ENCODE data around the gene ARHGAP12.

The ARHGAP12 gene

GRCh38 chr10:31954410-31955191 lies 26.0 kb upstream of the ARHGAP12 start:
- no peaks in the 10 kb centered on the region for H4K20me1 ChIP-seq (ENCODE audit: insufficient read depth, low read length)
- H3K36me3 ChIP-seq (ENCODE audit: insufficient read depth, low read length): no peaks in the 10 kb centered on the region; the same call in 1 of the 2 replicates
- no peak overlapping the region for H3K27ac ChIP-seq (ENCODE audit: low read depth, low read length, poor library complexity, severe bottlenecking)
- no peaks in the 10 kb centered on the region for H3K79me2 ChIP-seq (ENCODE audit: insufficient read depth, low read length)
- no peak overlapping the region for H3K4me2 ChIP-seq (ENCODE audit: low read length)
- H3K27me3 ChIP-seq (ENCODE audit: insufficient read depth, low read length): no peaks in the 10 kb centered on the region
- H2AFZ ChIP-seq (ENCODE audit: low read length): no peak overlapping the region
- no peaks in the 10 kb centered on the region for H3F3A ChIP-seq (ENCODE audit: insufficient read depth, low read length)
- peaks cover 23% of the 10 kb centered on the region for H3K9me3 ChIP-seq (ENCODE audit: low read length)
- TF ChIP-seq CTCF (IDR thresholded peaks at IDR 0.05; ENCODE audit: low read length): no peak
- no peak for TF ChIP-seq EZH2 (IDR thresholded peaks at IDR 0.05; ENCODE audit: borderline replicate concordance, low read length)
- no peaks in the 10 kb centered on the region for H3K9me2 ChIP-seq (ENCODE audit: low read depth, low read length)
- H3K4me3 ChIP-seq (ENCODE audit: low read depth, low read length, poor library complexity, severe bottlenecking): no peak overlapping the region
- H3K9ac ChIP-seq (ENCODE audit: low read length): no peak overlapping the region
- H3K4me1 ChIP-seq (ENCODE audit: insufficient read depth, low read length, severe bottlenecking): no peaks in the 10 kb centered on the region

DNA sequence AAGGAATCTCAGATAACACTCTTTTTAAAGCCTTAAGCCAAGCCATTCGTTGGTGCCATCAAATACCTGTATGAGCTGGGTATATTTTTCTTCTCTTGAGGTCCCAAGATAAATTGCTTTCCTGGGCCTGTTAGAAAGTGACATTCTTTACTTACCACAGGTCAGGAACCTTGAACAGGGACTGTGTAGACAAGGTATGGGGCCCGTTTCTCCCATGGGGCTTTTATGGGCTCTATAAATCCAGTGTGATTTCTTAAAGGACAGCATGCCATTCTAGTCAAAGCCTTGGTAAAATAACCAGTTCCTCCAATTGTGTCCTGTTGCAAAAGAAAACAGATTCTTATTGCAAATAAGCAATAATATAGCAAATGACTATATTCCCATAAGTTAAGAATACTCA lies 24.8 kb upstream of the ARHGAP12 start:
- H2AFZ ChIP-seq (ENCODE audit: low read length): no peak overlapping the region
- H3K4me1 ChIP-seq (ENCODE audit: insufficient read depth, low read length, severe bottlenecking): no peaks in the 10 kb centered on the region

GRCh38 chr10:31953080-31953479 lies 24.4 kb upstream of the ARHGAP12 start:
- no peaks in the 10 kb centered on the region for H3K27me3 ChIP-seq (ENCODE audit: insufficient read depth, low read length)
- H2AFZ ChIP-seq (ENCODE audit: low read length): no peak overlapping the region
- no peak overlapping the region for H3K4me2 ChIP-seq (ENCODE audit: low read length)
- no peaks in the 10 kb centered on the region for H3K9me2 ChIP-seq (ENCODE audit: low read depth, low read length)
- no peak overlapping the region for H3K4me3 ChIP-seq (ENCODE audit: low read depth, low read length, poor library complexity, severe bottlenecking)
- H3K9me3 ChIP-seq (ENCODE audit: low read length): peaks cover 23% of the 10 kb centered on the region
- no peaks in the 10 kb centered on the region; the same call in 1 of the 2 replicates for H3K36me3 ChIP-seq (ENCODE audit: insufficient read depth, low read length)
- no peak overlapping the region for H3K9ac ChIP-seq (ENCODE audit: low read length)
- no peak for TF ChIP-seq CTCF (IDR thresholded peaks at IDR 0.05; ENCODE audit: low read length)
- H4K20me1 ChIP-seq (ENCODE audit: insufficient read depth, low read length): no peaks in the 10 kb centered on the region
- H3F3A ChIP-seq (ENCODE audit: insufficient read depth, low read length): no peaks in the 10 kb centered on the region; the same call in 1 of the 2 replicates
- H3K79me2 ChIP-seq (ENCODE audit: insufficient read depth, low read length): no peaks in the 10 kb centered on the region
- peaks cover 2% of the 10 kb centered on the region for H3K4me1 ChIP-seq (ENCODE audit: insufficient read depth, low read length, severe bottlenecking)
- no peak overlapping the region for H3K27ac ChIP-seq (ENCODE audit: low read depth, low read length, poor library complexity, severe bottlenecking)

More for the DNA sequence above, 24.8 kb upstream of the ARHGAP12 start:
- Histone ChIP-seq H3K27me3 (ENCODE audit: insufficient read depth, low read length) (no peaks in the 10 kb centered on the region), H3F3A (ENCODE audit: insufficient read depth, low read length) (no peaks in the 10 kb centered on the region), H4K20me1 (ENCODE audit: insufficient read depth, low read length) (no peaks in the 10 kb centered on the region), H3K4me2 (ENCODE audit: low read length) (no peak overlapping the region), H3K9me3 (ENCODE audit: low read length) (peaks cover 23% of the 10 kb centered on the region), H3K9ac (ENCODE audit: low read length) (no peak overlapping the region), H3K27ac (ENCODE audit: low read depth, low read length, poor library complexity, severe bottlenecking) (no peak overlapping the region), H3K9me2 (ENCODE audit: low read depth, low read length) (no peaks in the 10 kb centered on the region), H3K4me3 (ENCODE audit: low read depth, low read length, poor library complexity, severe bottlenecking) (no peak overlapping the region), H3K36me3 (ENCODE audit: insufficient read depth, low read length) (no peaks in the 10 kb centered on the region; the same call in 1 of the 2 replicates), H3K79me2 (ENCODE audit: insufficient read depth, low read length) (no peaks in the 10 kb centered on the region)
- no peak for TF ChIP-seq CTCF (IDR thresholded peaks at IDR 0.05; ENCODE audit: low read length)
- TF ChIP-seq EZH2 (IDR thresholded peaks at IDR 0.05; ENCODE audit: borderline replicate concordance, low read length): no peak
